ENCODE data around the gene PPL. TPM values are rescaled to one million over a fixed set of nuclear protein-coding genes. Genes with fewer than 3 reads are reported as not detected.

The PPL gene
- total RNA-seq, 1 experiment from 2014 or later, result 56.4 TPM

GRCh38 chr16:4895366-4895765, 41.6 kb downstream of the PPL start:
- no peak overlapping the region for H3K9ac ChIP-seq (ENCODE audit: low read length)
- POLR2A ChIA-PET, result no interaction called here
- no TSS peak for BruUV-seq (replicated peaks)
- no peaks in the 10 kb centered on the region for H3K9me2 ChIP-seq (ENCODE audit: insufficient read depth)
- H3K27me3 ChIP-seq (ENCODE audit: insufficient read depth, low read length), result no peaks in the 10 kb centered on the region
- H3K9me3 ChIP-seq (ENCODE audit: control insufficient read depth in 1 of 2, insufficient read depth in 1 of 2, low read depth in 1 of 2, low read length in 2 of 2), result no peaks in the 10 kb centered on the region
- CTCF ChIA-PET, result no interaction called here
- no peaks in the 10 kb centered on the region for H3K4me1 ChIP-seq (ENCODE audit: control insufficient read depth in 1 of 2, insufficient read depth in 2 of 2, low read length in 2 of 2)
- H3K4me2 ChIP-seq (ENCODE audit: low read length), result no peak overlapping the region
- H2AFZ ChIP-seq (ENCODE audit: low read depth, low read length, poor library complexity, severe bottlenecking), result no peak overlapping the region
- intact Hi-C loops (cut with micrococcal nuclease), result no loop called here
- H4K20me1 ChIP-seq (ENCODE audit: insufficient read depth), result no peaks in the 10 kb centered on the region
- TF ChIP-seq EZH2 (IDR thresholded peaks at IDR 0.05), result no peak
- no peak for TF ChIP-seq POLR2A (IDR thresholded peaks at IDR 0.05; ENCODE audit: borderline replicate concordance, extremely low read depth, insufficient read depth, insufficient read length)
- no peak for TF ChIP-seq SIN3A (IDR thresholded peaks at IDR 0.05; ENCODE audit: low read depth)
- no peak for TF ChIP-seq FOSL1 (IDR thresholded peaks at IDR 0.05; ENCODE audit: low read depth)
- no peak for TF ChIP-seq CEBPB (IDR thresholded peaks at IDR 0.05; ENCODE audit: low read depth)
- TF ChIP-seq CBX3 (IDR thresholded peaks at IDR 0.05; ENCODE audit: low read depth), result no peak
- no peak for TF ChIP-seq ZNF274 (IDR thresholded peaks at IDR 0.05; ENCODE audit: low read depth, low read length)
- TF ChIP-seq, protein P1, sequence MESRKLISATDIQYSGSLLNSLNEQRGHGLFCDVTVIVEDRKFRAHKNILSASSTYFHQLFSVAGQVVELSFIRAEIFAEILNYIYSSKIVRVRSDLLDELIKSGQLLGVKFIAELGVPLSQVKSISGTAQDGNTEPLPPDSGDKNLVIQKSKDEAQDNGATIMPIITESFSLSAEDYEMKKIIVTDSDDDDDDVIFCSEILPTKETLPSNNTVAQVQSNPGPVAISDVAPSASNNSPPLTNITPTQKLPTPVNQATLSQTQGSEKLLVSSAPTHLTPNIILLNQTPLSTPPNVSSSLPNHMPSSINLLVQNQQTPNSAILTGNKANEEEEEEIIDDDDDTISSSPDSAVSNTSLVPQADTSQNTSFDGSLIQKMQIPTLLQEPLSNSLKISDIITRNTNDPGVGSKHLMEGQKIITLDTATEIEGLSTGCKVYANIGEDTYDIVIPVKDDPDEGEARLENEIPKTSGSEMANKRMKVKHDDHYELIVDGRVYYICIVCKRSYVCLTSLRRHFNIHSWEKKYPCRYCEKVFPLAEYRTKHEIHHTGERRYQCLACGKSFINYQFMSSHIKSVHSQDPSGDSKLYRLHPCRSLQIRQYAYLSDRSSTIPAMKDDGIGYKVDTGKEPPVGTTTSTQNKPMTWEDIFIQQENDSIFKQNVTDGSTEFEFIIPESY (IDR thresholded peaks at IDR 0.05; ENCODE audit: extremely low read depth, insufficient replicate concordance, low read length), result no peak
- TF ChIP-seq ELF1 (IDR thresholded peaks at IDR 0.05; ENCODE audit: borderline replicate concordance, low read depth), result no peak
- no peak for TF ChIP-seq JUND (IDR thresholded peaks at IDR 0.05)
- no peak for TF ChIP-seq YY1 (IDR thresholded peaks at IDR 0.05; ENCODE audit: extremely low read depth, insufficient replicate concordance, low read depth, low read length)
- TF ChIP-seq REST (IDR thresholded peaks at IDR 0.05; ENCODE audit: low read depth), result no peak
- TF ChIP-seq, protein P2, sequence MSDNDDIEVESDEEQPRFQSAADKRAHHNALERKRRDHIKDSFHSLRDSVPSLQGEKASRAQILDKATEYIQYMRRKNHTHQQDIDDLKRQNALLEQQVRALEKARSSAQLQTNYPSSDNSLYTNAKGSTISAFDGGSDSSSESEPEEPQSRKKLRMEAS (IDR thresholded peaks at IDR 0.05), result no peak
- no peak for TF ChIP-seq TCF7L2 (IDR thresholded peaks at IDR 0.05; ENCODE audit: borderline replicate concordance, extremely low read depth, insufficient read depth, insufficient read length)
- peaks cover 11 to 16% of the 10 kb centered on the region in 2 experiments; a peak in 3 of 4 replicates for H3K36me3 ChIP-seq (ENCODE audit: control insufficient read depth in 1 of 2, insufficient read depth in 2 of 2, low read length in 2 of 2)
- H3K27ac ChIP-seq (ENCODE audit: low read depth, low read length), result no peak overlapping the region
- RAD21 ChIA-PET (ENCODE audit: low non-redundant PET in 1 of 2, low total read pairs in 2 of 2, uncharacterized antibody in 2 of 2, unreplicated experiment in 2 of 2), result no interaction called here
- no peaks in the 10 kb centered on the region for H3K79me2 ChIP-seq (ENCODE audit: insufficient read depth, low read length)
- DNase-seq (ENCODE audit: low read depth, low spot score), result no peak
- ATAC-seq, result no peak
- no peak overlapping the region for H3K4me3 ChIP-seq (replicated peaks in 1 of 2; ENCODE audit: low read depth in 1 of 2, low read length in 2 of 2)
